HEK293 (cell line): ENCODE measurements around the gene TULP1.

ENCODE experiments used
- CTCF ChIA-PET: fragments of 350-600 bp; formaldehyde crosslinking; extraction: SDS; loops from one replicate; lab custom pipeline; 2021; ENCODE audit warnings: antibody characterized with exemption; lab: Yijun Ruan, JAX
- POLR2A ChIA-PET: fragments of 300-600 bp; formaldehyde crosslinking; extraction: SDS; loops from one replicate; lab custom pipeline; 2020; ENCODE audit warnings: antibody characterized with exemption, inconsistent platforms; lab: Yijun Ruan, JAX
- H3K27ac ChIP-seq: fragments of 200-500 bp; sonication (Bioruptor generic); 2 replicates; pipeline ENCODE4 v1.5.1; 2014; ENCODE audit warnings: low read depth, low read length, control low read depth, inconsistent platforms; ENCODE audit errors: extremely low read depth
- H3K36me3 ChIP-seq, 2 experiments: fragments of 200-500 bp in 1 of 2; sonication (Bioruptor generic) in 1 of 2; 1 replicate in 1 of 2; 2 replicates in 1 of 2; pipeline ENCODE4 v1.5.1; 2014 to 2017; ENCODE audit warnings: inconsistent platforms in 2 of 2, low read length in 2 of 2; ENCODE audit not compliant: control insufficient read depth in 2 of 2, insufficient read depth in 1 of 2
- H3K4me1 ChIP-seq: fragments of 200-500 bp; sonication (Bioruptor generic); 2 replicates; pipeline ENCODE4 v1.5.1; 2014; ENCODE audit warnings: mild to moderate bottlenecking, low read length, inconsistent platforms; ENCODE audit not compliant: control insufficient read depth, insufficient read depth
- H3K4me3 ChIP-seq: 2 replicates; pipeline ENCODE4 v1.5.1; 2011; ENCODE audit warnings: low read depth, mild to moderate bottlenecking, control low read depth, low read length, moderate library complexity
- H3K9me3 ChIP-seq: fragments of 200-500 bp; sonication (Bioruptor generic); 2 replicates; pipeline ENCODE4 v1.5.1; 2014; ENCODE audit warnings: low read depth, low read length, inconsistent platforms; ENCODE audit not compliant: control insufficient read depth, insufficient read depth
- BCL6B ChIP-seq: fragments of 450-650 bp; formaldehyde crosslinking; IDR thresholded peaks from 2 replicates; pipeline ENCODE4 v1.5.1; 2017; ENCODE audit warnings: missing biosample characterization, missing genetic modification characterization
- KLF17 ChIP-seq: fragments of 450-650 bp; formaldehyde crosslinking; IDR thresholded peaks from 2 replicates; pipeline ENCODE4 v1.5.1; 2016; ENCODE audit warnings: missing biosample characterization, missing genetic modification characterization
- PATZ1 ChIP-seq: fragments of 450-650 bp; formaldehyde crosslinking; IDR thresholded peaks from 2 replicates; pipeline ENCODE4 v1.5.1; 2016; ENCODE audit warnings: missing biosample characterization, missing genetic modification characterization
- ZBTB20 ChIP-seq: fragments of 450-650 bp; formaldehyde crosslinking; IDR thresholded peaks from 2 replicates; pipeline ENCODE4 v1.5.1; 2016; ENCODE audit warnings: missing biosample characterization, missing genetic modification characterization
- ZBTB7A ChIP-seq: fragments of 450-650 bp; formaldehyde crosslinking; IDR thresholded peaks from 2 replicates; pipeline ENCODE4 v1.5.1; 2016; ENCODE audit warnings: low read depth, missing biosample characterization, missing genetic modification characterization
- ZEB2 ChIP-seq: fragments of 450-650 bp; formaldehyde crosslinking; IDR thresholded peaks from 2 replicates; pipeline ENCODE4 v1.5.1; 2016; ENCODE audit warnings: missing biosample characterization, missing genetic modification characterization
- ZFHX2 ChIP-seq: fragments of 450-650 bp; formaldehyde crosslinking; conservative IDR thresholded peaks from 2 replicates; pipeline ENCODE4 v1.5.1; 2016; ENCODE audit warnings: missing biosample characterization, missing genetic modification characterization
- ZNF10 ChIP-seq: fragments of 450-650 bp; formaldehyde crosslinking; IDR thresholded peaks from 2 replicates; pipeline ENCODE4 v1.5.1; 2017; ENCODE audit warnings: missing biosample characterization, missing genetic modification characterization
- ZNF133 ChIP-seq: fragments of 450-650 bp; formaldehyde crosslinking; IDR thresholded peaks from 2 replicates; pipeline ENCODE4 v1.5.1; 2016; ENCODE audit warnings: missing biosample characterization, missing genetic modification characterization
- ZNF19 ChIP-seq: fragments of 450-650 bp; formaldehyde crosslinking; IDR thresholded peaks from 2 replicates; pipeline ENCODE4; 2016; ENCODE audit warnings: missing biosample characterization, missing genetic modification characterization, low read depth
- ZNF341 ChIP-seq: fragments of 450-650 bp; formaldehyde crosslinking; IDR thresholded peaks from 2 replicates; pipeline ENCODE4; 2016; ENCODE audit warnings: low read depth, missing biosample characterization, missing genetic modification characterization
- ZNF350 ChIP-seq: fragments of 450-650 bp; formaldehyde crosslinking; IDR thresholded peaks from 2 replicates; pipeline ENCODE4 v1.5.0; 2017; ENCODE audit warnings: missing biosample characterization, mild to moderate bottlenecking, missing genetic modification characterization
- ZNF394 ChIP-seq: fragments of 450-650 bp; formaldehyde crosslinking; IDR thresholded peaks from 2 replicates; pipeline ENCODE4 v1.5.1; 2016; ENCODE audit warnings: missing biosample characterization, missing genetic modification characterization, mild to moderate bottlenecking, moderate library complexity, borderline replicate concordance
- ZNF426 ChIP-seq: fragments of 450-650 bp; formaldehyde crosslinking; IDR thresholded peaks from 2 replicates; pipeline ENCODE4 v1.5.1; 2017; ENCODE audit warnings: missing biosample characterization, missing genetic modification characterization, mild to moderate bottlenecking, inconsistent platforms, moderate library complexity
- ZNF514 ChIP-seq: fragments of 450-650 bp; formaldehyde crosslinking; IDR thresholded peaks from 2 replicates; pipeline ENCODE4 v1.5.1; 2016; ENCODE audit warnings: missing biosample characterization, missing genetic modification characterization
- ZNF558 ChIP-seq: fragments of 450-650 bp; formaldehyde crosslinking; IDR thresholded peaks from 2 replicates; pipeline ENCODE4 v1.5.1; 2016; ENCODE audit warnings: missing biosample characterization, missing genetic modification characterization
- ZNF560 ChIP-seq: fragments of 450-650 bp; formaldehyde crosslinking; IDR thresholded peaks from 2 replicates; pipeline ENCODE4 v1.5.1; 2017; ENCODE audit warnings: missing biosample characterization, missing genetic modification characterization, borderline replicate concordance
- ZNF600 ChIP-seq: fragments of 450-650 bp; formaldehyde crosslinking; IDR thresholded peaks from 2 replicates; pipeline ENCODE4 v1.5.1; 2016; ENCODE audit warnings: missing biosample characterization, missing genetic modification characterization
- ZNF621 ChIP-seq: fragments of 450-650 bp; formaldehyde crosslinking; IDR thresholded peaks from 2 replicates; pipeline ENCODE4 v1.5.1; 2017; ENCODE audit warnings: missing biosample characterization, missing genetic modification characterization
- ZNF623 ChIP-seq: fragments of 450-650 bp; formaldehyde crosslinking; IDR thresholded peaks from 2 replicates; pipeline ENCODE4 v1.5.1; 2016; ENCODE audit warnings: missing biosample characterization, missing genetic modification characterization
- ZNF629 ChIP-seq: fragments of 450-650 bp; formaldehyde crosslinking; IDR thresholded peaks from 2 replicates; pipeline ENCODE4 v1.5.1; 2017; ENCODE audit warnings: missing biosample characterization, missing genetic modification characterization
- ZNF660 ChIP-seq: fragments of 450-650 bp; IDR thresholded peaks from 2 replicates; pipeline ENCODE4 v1.5.1; 2018; ENCODE audit warnings: missing biosample characterization, mild to moderate bottlenecking, missing genetic modification characterization
- ZNF664 ChIP-seq: fragments of 450-650 bp; formaldehyde crosslinking; IDR thresholded peaks from 2 replicates; pipeline ENCODE4 v1.5.1; 2016; ENCODE audit warnings: missing biosample characterization, missing genetic modification characterization
- ZNF747 ChIP-seq: fragments of 450-650 bp; formaldehyde crosslinking; IDR thresholded peaks from 2 replicates; pipeline ENCODE4 v1.5.1; 2016; ENCODE audit warnings: missing biosample characterization, missing genetic modification characterization
- ZNF76 ChIP-seq: fragments of 450-650 bp; formaldehyde crosslinking; IDR thresholded peaks from 2 replicates; pipeline ENCODE4; 2016; ENCODE audit warnings: low read depth, missing biosample characterization, missing genetic modification characterization, borderline replicate concordance
- ZNF791 ChIP-seq: fragments of 450-650 bp; formaldehyde crosslinking; IDR thresholded peaks from 2 replicates; pipeline ENCODE4 v1.5.1; 2016; ENCODE audit warnings: missing biosample characterization, missing genetic modification characterization
- ZNF843 ChIP-seq: fragments of 450-650 bp; formaldehyde crosslinking; IDR thresholded peaks from 2 replicates; pipeline ENCODE4 v1.5.1; 2016; ENCODE audit warnings: missing biosample characterization, missing genetic modification characterization
- ZSCAN23 ChIP-seq: fragments of 450-650 bp; formaldehyde crosslinking; IDR thresholded peaks from 2 replicates; pipeline ENCODE4 v1.5.1; 2016; ENCODE audit warnings: missing biosample characterization, missing genetic modification characterization
- ZSCAN30 ChIP-seq: fragments of 450-650 bp; IDR thresholded peaks from 2 replicates; pipeline ENCODE4 v1.5.1; 2018; ENCODE audit warnings: missing biosample characterization, mild to moderate bottlenecking, missing genetic modification characterization, moderate library complexity
- ZSCAN4 ChIP-seq: fragments of 450-650 bp; formaldehyde crosslinking; IDR thresholded peaks from 2 replicates; pipeline ENCODE4 v1.5.1; 2017; ENCODE audit warnings: missing biosample characterization, missing genetic modification characterization
- ZXDB ChIP-seq: fragments of 450-650 bp; formaldehyde crosslinking; IDR thresholded peaks from 2 replicates; pipeline ENCODE4 v1.5.1; 2016; ENCODE audit warnings: missing biosample characterization, missing genetic modification characterization

TULP1 gene

DNA sequence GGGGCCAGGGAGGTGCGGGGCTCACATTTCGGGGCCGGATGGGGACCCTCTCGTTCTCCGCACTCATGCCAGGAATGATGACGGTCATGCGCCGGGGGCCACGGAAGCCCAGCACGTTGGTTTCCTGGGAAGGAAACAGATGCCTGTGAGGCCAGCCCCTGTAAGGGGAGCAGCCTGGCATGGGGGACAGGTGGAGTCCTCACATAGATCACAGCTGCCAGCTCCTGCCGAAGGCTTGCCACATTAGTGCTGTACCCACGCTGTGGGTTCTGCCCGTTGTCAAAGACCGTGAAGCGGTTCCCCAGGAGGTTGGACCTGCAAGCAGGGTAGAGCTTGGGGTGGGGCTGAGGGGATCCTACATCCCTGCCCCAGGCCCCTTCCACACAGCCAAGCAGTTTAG lies 9.2 kb downstream of the TULP1 start (continued):
- TF ChIP-seq ZSCAN4 (tag by site-specific recombination), result no peak
- TF ChIP-seq ZNF660 (tag by site-specific recombination), result no peak
- TF ChIP-seq ZXDB (tag by site-specific recombination), result no peak

- CTCF ChIA-PET, result interaction anchor here (0.6 to 2.1 kb wide), 6 partner anchors 15 to 594 kb away, joined by 3 to 5 read pairs (median 4); no protein-coding TSS in a partner anchor
- Histone ChIP-seq H3K9me3 (no peaks in the 10 kb centered on the region), H3K27ac (no peak overlapping the region), H3K4me3 (no peak overlapping the region), H3K4me1 (peaks cover 3% of the 10 kb centered on the region), H3K36me3 (no peaks in the 10 kb centered on the region)
- TF ChIP-seq ZNF341 (tag by site-specific recombination) (0 out of 2 replicates have a peak, but pooled peaks have one; percentile 26), ZNF514 (no peak), ZFHX2 (no peak), ZNF19 (no peak), ZNF623 (tag by site-specific recombination) (peak; percentile 99), ZSCAN30 (tag by site-specific recombination) (no peak), ZNF664 (tag by site-specific recombination) (no peak), ZNF426 (tag by site-specific recombination) (no peak), ZSCAN23 (tag by site-specific recombination) (no peak), ZNF560 (tag by site-specific recombination) (no peak), ZNF76 (no peak), ZNF621 (tag by site-specific recombination) (no peak)
- POLR2A ChIA-PET, result no interaction called here
Measured at GRCh38 chr6:35501784-35502183, 10.9 kb downstream of the TULP1 start.

DNA sequence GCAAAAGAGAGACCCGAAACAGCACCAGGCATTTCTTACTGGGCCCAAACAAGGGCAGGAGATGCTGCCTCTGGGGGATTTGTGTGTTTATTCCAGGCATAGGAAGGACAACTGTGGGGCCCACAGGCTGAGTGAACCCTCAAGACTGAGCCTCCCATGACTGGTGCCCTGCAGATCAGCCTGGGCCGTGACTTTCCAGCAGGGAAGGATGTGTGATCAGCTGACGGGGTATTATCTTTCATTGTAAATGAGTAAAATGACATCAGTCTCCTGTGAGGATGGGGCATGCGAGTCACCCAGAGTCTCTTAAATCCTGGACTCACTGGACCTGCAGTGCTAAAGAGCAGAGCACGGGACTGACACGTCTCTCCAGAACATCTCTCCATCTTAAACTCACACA lies 11.9 kb downstream of the TULP1 start:
- peaks cover 3% of the 10 kb centered on the region for H3K4me1 ChIP-seq
- CTCF ChIA-PET, result interaction anchor here (1.0 to 2.1 kb wide), 4 partner anchors 22 to 52 kb away, joined by 3 to 4 read pairs (median 4); no protein-coding TSS in a partner anchor
- POLR2A ChIA-PET, result interaction anchor here (0.5 to 1.5 kb wide), 5 partner anchors 9 to 56 kb away, joined by 3 to 6 read pairs (median 3); no protein-coding TSS in a partner anchor
- no peaks in the 10 kb centered on the region for H3K9me3 ChIP-seq
- no peaks in the 10 kb centered on the region for H3K36me3 ChIP-seq
- H3K27ac ChIP-seq, result no peak overlapping the region
- no peak overlapping the region for H3K4me3 ChIP-seq
- no peak for TF ChIP-seq ZNF747 (tag by site-specific recombination)
- TF ChIP-seq ZNF558, result peak; percentile 51; the same call in 1 of the 2 replicates
- TF ChIP-seq ZNF10 (tag by site-specific recombination), result peak; percentile 76
- TF ChIP-seq ZNF660 (tag by site-specific recombination), result peak; percentile 64; the same call in 1 of the 2 replicates
- no peak for TF ChIP-seq ZNF133 (tag by site-specific recombination)
- no peak for TF ChIP-seq ZNF791
- TF ChIP-seq ZNF600, result peak; percentile 93
- TF ChIP-seq KLF17 (tag by site-specific recombination), result peak; percentile 66; the same call in 1 of the 2 replicates
- peak; percentile 23; the same call in 1 of the 2 replicates for TF ChIP-seq ZNF394
- TF ChIP-seq PATZ1 (tag by site-specific recombination), result peak; percentile 63; the same call in 1 of the 2 replicates
- no peak for TF ChIP-seq ZBTB7A (tag by site-specific recombination)
- peak; percentile 91 for TF ChIP-seq ZNF629 (tag by site-specific recombination)
- TF ChIP-seq ZNF843 (tag by site-specific recombination), result no peak
- TF ChIP-seq ZEB2, result peak; percentile 68
- TF ChIP-seq BCL6B (tag by site-specific recombination), result no peak
- TF ChIP-seq ZBTB20, result peak; percentile 39; the same call in 1 of the 2 replicates
- no peak for TF ChIP-seq ZNF350 (tag by site-specific recombination)
